Measurements from ENCODE around the gene OR2M7. TPM values are rescaled to one million over a fixed set of nuclear protein-coding genes. Genes with fewer than 3 reads are reported as not detected.
"Not testable (repeated sequence)": the region's sequence is repeated elsewhere in the genome, so short reads cannot be mapped to it uniquely, and the experiment has no call there.

The OR2M7 gene
- total and polyA plus RNA-seq, 5 donors from 2014 or later: not detected

DNA sequence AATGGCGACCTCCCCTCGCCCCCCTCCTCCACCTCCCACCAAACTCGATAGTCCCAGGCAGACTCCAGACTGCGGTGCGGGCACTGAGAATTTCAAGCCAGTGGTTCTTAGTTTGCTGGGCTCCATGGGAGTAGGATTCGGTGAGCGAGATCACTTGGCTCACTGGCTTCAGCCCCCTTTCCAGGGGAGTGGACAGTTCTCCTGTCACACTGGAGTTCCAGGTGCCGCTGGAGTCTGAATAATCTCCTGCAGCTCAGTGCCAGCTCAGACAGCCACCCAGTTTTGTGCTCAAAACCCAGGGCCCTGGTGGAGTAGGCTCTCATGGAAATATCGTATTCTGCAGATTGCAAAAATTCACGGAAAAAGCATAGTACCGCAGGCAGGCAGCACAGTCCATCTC is 7.6 kb downstream of the OR2M7 start:
- ATAC-seq (ENCODE audit: low read depth in 2 of 2): no peak
- Mint-ChIP-seq H3K9me3 (peaks cover 4 to 17% (median 10%) of the 10 kb centered on the region in 7 donors), H3K27ac (no peak overlapping the region), H3K4me1 (no peaks in the 10 kb centered on the region), H3K27me3 (no peaks in the 10 kb centered on the region), H3K36me3 (no peaks in the 10 kb centered on the region), H3K4me3 (no peak overlapping the region)
- H3K27ac ChIP-seq (ENCODE audit: insufficient read depth, low read length, poor library complexity, severe bottlenecking): no peak overlapping the region
- DNase-seq: no peak
- no peaks in the 10 kb centered on the region for H3K27me3 ChIP-seq (ENCODE audit: control insufficient read depth, insufficient read depth, low read length)
- H3K4me3 ChIP-seq (ENCODE audit: low read depth, low read length): no peak overlapping the region
- no peaks in the 10 kb centered on the region for H3K4me1 ChIP-seq (ENCODE audit: control insufficient read depth, insufficient read depth, low read length, poor library complexity, severe bottlenecking)
- no peaks in the 10 kb centered on the region for H3K36me3 ChIP-seq (ENCODE audit: control insufficient read depth, insufficient read depth, low read length)
- peaks cover 1 to 10% of the 10 kb centered on the region in 2 experiments for H3K9me3 ChIP-seq (ENCODE audit: control insufficient read depth in 2 of 2, low read length in 2 of 2)

DNA sequence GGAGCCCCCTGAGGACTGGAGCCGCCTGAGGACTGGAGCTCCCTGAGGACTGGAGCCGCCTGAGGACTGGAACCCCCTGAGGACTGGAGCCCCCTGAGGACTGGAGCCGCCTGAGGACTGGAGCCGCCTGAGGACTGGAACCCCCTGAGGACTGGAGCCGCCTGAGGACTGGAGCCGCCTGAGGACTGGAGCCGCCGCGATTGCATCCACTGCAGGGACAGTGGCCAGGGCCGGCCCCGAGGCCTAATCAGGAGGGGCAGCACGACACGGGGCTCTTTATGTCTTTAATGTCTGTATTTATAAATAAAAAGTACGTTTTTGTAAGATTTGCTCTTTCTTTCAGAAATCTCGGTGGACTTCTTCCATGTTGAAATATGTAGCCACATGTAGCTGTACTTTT is 17.6 kb downstream of the OR2M7 start:
- H3K4me3 Mint-ChIP-seq; H3K36me3 ChIP-seq (ENCODE audit: control insufficient read depth, insufficient read depth, low read length); H3K4me1 ChIP-seq (ENCODE audit: control insufficient read depth, insufficient read depth, low read length, poor library complexity, severe bottlenecking); H3K4me1 Mint-ChIP-seq; H3K9me3 ChIP-seq (ENCODE audit: control insufficient read depth in 2 of 2, low read length in 2 of 2); H3K36me3 Mint-ChIP-seq; H3K27me3 ChIP-seq (ENCODE audit: control insufficient read depth, insufficient read depth, low read length); H3K27ac ChIP-seq (ENCODE audit: insufficient read depth, low read length, poor library complexity, severe bottlenecking); H3K4me3 ChIP-seq (ENCODE audit: low read depth, low read length); ATAC-seq (ENCODE audit: low read depth in 2 of 2); H3K9me3 Mint-ChIP-seq; DNase-seq; H3K27me3 Mint-ChIP-seq; H3K27ac Mint-ChIP-seq: not testable (repeated sequence)

DNA sequence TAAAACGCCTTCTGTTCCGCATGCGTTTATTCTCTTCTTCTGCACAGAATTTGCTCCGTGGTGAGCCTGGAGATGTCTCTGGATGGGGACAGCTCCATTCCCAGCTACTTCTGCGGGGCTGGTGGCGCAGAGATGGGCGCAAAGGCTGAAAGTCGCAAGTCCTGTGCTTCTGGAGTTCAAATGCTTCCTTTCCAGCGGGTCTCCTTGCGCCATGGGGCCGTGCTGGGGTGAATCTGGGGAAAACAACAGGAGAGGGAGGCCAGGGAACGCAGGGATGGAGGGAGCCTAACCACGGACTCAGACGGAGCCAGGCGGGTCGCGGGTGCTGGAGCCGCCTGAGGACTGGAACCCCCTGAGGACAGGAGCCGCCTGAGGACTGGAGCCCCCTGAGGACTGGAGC is 18.3 kb downstream of the OR2M7 start:
- Histone ChIP-seq H3K36me3 (ENCODE audit: control insufficient read depth, insufficient read depth, low read length) (no peaks in the 10 kb centered on the region), H3K4me3 (ENCODE audit: low read depth, low read length) (no peak overlapping the region), H3K27ac (ENCODE audit: insufficient read depth, low read length, poor library complexity, severe bottlenecking) (no peak overlapping the region), H3K27me3 (ENCODE audit: control insufficient read depth, insufficient read depth, low read length) (no peaks in the 10 kb centered on the region), H3K9me3 (ENCODE audit: control insufficient read depth in 2 of 2, low read length in 2 of 2) (no peaks in the 10 kb centered on the region), H3K4me1 (ENCODE audit: control insufficient read depth, insufficient read depth, low read length, poor library complexity, severe bottlenecking) (no peaks in the 10 kb centered on the region)
- Mint-ChIP-seq H3K27me3 (no peaks in the 10 kb centered on the region), H3K36me3 (no peaks in the 10 kb centered on the region), H3K4me1 (no peaks in the 10 kb centered on the region), H3K27ac (no peak overlapping the region), H3K4me3 (no peak overlapping the region), H3K9me3 (peaks cover 0 to 10% (median 0%) of the 10 kb centered on the region in 7 donors)
- ATAC-seq (ENCODE audit: low read depth in 2 of 2) (no peak), DNase-seq (no peak)

DNA sequence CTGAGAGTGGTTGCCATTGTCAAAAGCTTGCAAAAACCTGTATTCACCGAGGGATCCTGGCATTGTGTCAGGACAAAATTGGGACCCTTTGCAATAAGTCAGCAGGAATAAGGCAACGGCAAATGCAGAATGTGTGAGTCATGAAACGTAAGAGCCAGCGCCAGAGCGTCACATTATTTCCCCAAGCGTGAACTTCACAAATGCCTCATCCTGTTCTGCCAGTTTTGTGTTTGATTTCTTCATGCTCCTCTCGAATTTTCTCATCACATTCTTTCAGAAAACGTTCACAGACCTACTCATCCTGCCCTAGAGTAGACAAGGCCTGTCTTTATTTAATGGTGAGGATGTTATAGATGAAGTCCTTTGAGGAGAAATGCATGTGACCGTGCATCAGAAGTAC is 18.7 kb downstream of the OR2M7 start:
- not testable (repeated sequence) for ATAC-seq (ENCODE audit: low read depth in 2 of 2); H3K27me3 Mint-ChIP-seq

DNA sequence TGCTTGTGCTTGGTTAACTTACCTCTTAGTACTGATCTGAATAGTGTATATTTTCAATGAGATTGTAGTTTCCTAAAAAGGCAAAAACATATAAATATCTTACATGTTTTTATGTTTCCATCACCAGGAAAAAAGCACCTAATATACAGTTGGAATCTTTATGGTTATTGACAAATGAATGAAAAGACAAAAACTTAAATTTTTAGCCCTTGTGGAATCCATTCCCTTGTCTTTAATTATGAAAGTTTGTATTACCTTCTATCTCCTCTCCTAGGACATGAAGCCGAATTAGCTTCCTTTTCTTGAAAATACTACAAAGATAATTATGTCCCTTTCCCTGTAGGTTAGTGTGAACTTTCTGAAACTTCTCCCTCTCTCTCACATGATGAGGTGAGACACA is 21.0 kb downstream of the OR2M7 start, which contains the start of gene OR2T12:
Gene OR2T12, minus strand, starts transcription at position 101 of the 400 bp plus-strand sequence. CDS start 7,846 bp downstream, outside the sequence.
- no peaks in the 10 kb centered on the region for H3K36me3 ChIP-seq (ENCODE audit: control insufficient read depth, insufficient read depth, low read length)
- DNase-seq (no peak), ATAC-seq (ENCODE audit: low read depth in 2 of 2) (no peak)
- H3K4me3 Mint-ChIP-seq: no peak within 1 kb of the TSS
- no peak within 1 kb of the TSS for H3K27ac Mint-ChIP-seq
- H3K27ac ChIP-seq (ENCODE audit: insufficient read depth, low read length, poor library complexity, severe bottlenecking): no peak within 1 kb of the TSS
- no peaks in the 10 kb centered on the region for H3K27me3 ChIP-seq (ENCODE audit: control insufficient read depth, insufficient read depth, low read length)
- no peaks in the 10 kb centered on the region for H3K27me3 Mint-ChIP-seq
- no peaks in the 10 kb centered on the region for H3K4me1 ChIP-seq (ENCODE audit: control insufficient read depth, insufficient read depth, low read length, poor library complexity, severe bottlenecking)
- H3K9me3 ChIP-seq (ENCODE audit: control insufficient read depth in 2 of 2, low read length in 2 of 2): no peaks in the 10 kb centered on the region
- H3K36me3 Mint-ChIP-seq: no peaks in the 10 kb centered on the region
- H3K4me3 ChIP-seq (ENCODE audit: low read depth, low read length): no peak within 1 kb of the TSS
- H3K9me3 Mint-ChIP-seq: peaks cover 0 to 10% (median 2%) of the 10 kb centered on the region in 7 donors
- no peaks in the 10 kb centered on the region for H3K4me1 Mint-ChIP-seq

More for the DNA sequence above, 18.7 kb downstream of the OR2M7 start:
- H3K4me1 ChIP-seq (ENCODE audit: control insufficient read depth, insufficient read depth, low read length, poor library complexity, severe bottlenecking); H3K4me3 Mint-ChIP-seq; H3K4me3 ChIP-seq (ENCODE audit: low read depth, low read length); H3K36me3 Mint-ChIP-seq; DNase-seq; H3K36me3 ChIP-seq (ENCODE audit: control insufficient read depth, insufficient read depth, low read length); H3K27ac ChIP-seq (ENCODE audit: insufficient read depth, low read length, poor library complexity, severe bottlenecking); H3K9me3 ChIP-seq (ENCODE audit: control insufficient read depth in 2 of 2, low read length in 2 of 2); H3K27me3 ChIP-seq (ENCODE audit: control insufficient read depth, insufficient read depth, low read length); H3K9me3 Mint-ChIP-seq; H3K4me1 Mint-ChIP-seq; H3K27ac Mint-ChIP-seq: not testable (repeated sequence)

DNA sequence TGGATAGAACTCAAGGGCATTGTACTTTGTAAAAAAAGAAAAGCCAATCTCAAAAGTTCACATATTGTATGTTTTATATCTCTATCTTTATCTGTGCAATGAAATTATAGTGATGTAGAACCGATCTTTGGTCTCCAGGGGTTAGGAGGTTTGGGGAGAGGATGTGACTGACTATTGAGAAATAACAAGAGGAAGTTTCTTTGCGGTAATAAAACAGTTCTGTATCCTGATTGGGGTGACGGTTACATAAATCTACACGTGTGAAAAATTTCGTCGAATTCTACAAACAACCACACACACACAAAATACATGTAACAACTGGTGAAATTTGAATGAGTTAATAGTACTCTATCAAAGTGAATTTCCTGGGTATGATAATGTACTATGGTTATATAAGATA is 36.0 kb downstream of the OR2M7 start:
- Histone ChIP-seq H3K4me3 (ENCODE audit: low read depth, low read length) (no peak overlapping the region), H3K27ac (ENCODE audit: insufficient read depth, low read length, poor library complexity, severe bottlenecking) (no peak overlapping the region), H3K9me3 (ENCODE audit: control insufficient read depth in 2 of 2, low read length in 2 of 2) (no peaks in the 10 kb centered on the region), H3K36me3 (ENCODE audit: control insufficient read depth, insufficient read depth, low read length) (no peaks in the 10 kb centered on the region), H3K4me1 (ENCODE audit: control insufficient read depth, insufficient read depth, low read length, poor library complexity, severe bottlenecking) (no peaks in the 10 kb centered on the region), H3K27me3 (ENCODE audit: control insufficient read depth, insufficient read depth, low read length) (no peaks in the 10 kb centered on the region)
- Mint-ChIP-seq H3K4me3 (no peak overlapping the region), H3K4me1 (peaks cover 0 to 5% (median 0%) of the 10 kb centered on the region in 4 donors), H3K27me3 (no peaks in the 10 kb centered on the region), H3K36me3 (no peaks in the 10 kb centered on the region), H3K27ac (no peak overlapping the region), H3K9me3 (peaks cover 0 to 14% (median 3%) of the 10 kb centered on the region in 7 donors)
- DNase-seq (no peak), ATAC-seq (ENCODE audit: low read depth in 2 of 2) (no peak)

DNA sequence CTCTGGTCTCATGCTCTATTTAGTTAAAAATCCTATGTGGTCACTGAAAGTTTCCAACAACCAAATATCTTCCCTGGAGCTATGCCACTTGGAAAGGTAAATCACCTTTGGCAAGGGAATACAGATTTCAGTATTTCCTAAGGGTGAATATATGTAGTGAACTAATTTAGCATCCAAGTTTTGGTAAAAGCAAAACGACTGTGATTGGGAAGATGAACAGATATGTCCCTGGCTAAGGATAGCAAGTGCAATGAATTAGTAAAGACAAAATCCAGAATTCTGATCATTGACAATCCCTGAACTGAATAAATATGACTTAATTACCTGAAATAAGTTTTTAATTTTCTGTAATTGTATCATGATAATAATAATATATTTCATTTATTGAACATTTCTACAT is 46.5 kb downstream of the OR2M7 start, which contains the start of gene OR2T33:
Gene OR2T33, minus strand, starts transcription at position 101 of the 400 bp plus-strand sequence. CDS start 4,162 bp downstream, outside the sequence.
- H3K36me3 ChIP-seq (ENCODE audit: control insufficient read depth, insufficient read depth, low read length): no peaks in the 10 kb centered on the region
- no peaks in the 10 kb centered on the region for H3K27me3 Mint-ChIP-seq
- no peak for DNase-seq
- H3K4me1 Mint-ChIP-seq: no peaks in the 10 kb centered on the region
- no peaks in the 10 kb centered on the region for H3K36me3 Mint-ChIP-seq
- H3K9me3 Mint-ChIP-seq: peaks cover 0 to 4% (median 0%) of the 10 kb centered on the region in 7 donors
- H3K4me1 ChIP-seq (ENCODE audit: control insufficient read depth, insufficient read depth, low read length, poor library complexity, severe bottlenecking): no peaks in the 10 kb centered on the region
- H3K9me3 ChIP-seq (ENCODE audit: control insufficient read depth in 2 of 2, low read length in 2 of 2): peaks cover 0 to 3% of the 10 kb centered on the region in 2 experiments
- H3K4me3 ChIP-seq (ENCODE audit: low read depth, low read length): no peak within 1 kb of the TSS
- no peak for ATAC-seq (ENCODE audit: low read depth in 2 of 2)
- no peak within 1 kb of the TSS for H3K4me3 Mint-ChIP-seq
- no peak within 1 kb of the TSS for H3K27ac Mint-ChIP-seq
- H3K27me3 ChIP-seq (ENCODE audit: control insufficient read depth, insufficient read depth, low read length): no peaks in the 10 kb centered on the region
- no peak within 1 kb of the TSS for H3K27ac ChIP-seq (ENCODE audit: insufficient read depth, low read length, poor library complexity, severe bottlenecking)
